ENCODE results near the gene SCAPER. TPM values are rescaled to one million over a fixed set of nuclear protein-coding genes. Genes with fewer than 3 reads are reported as not detected.

The SCAPER gene
- total RNA-seq, 1 donor: 30.5 TPM

DNA sequence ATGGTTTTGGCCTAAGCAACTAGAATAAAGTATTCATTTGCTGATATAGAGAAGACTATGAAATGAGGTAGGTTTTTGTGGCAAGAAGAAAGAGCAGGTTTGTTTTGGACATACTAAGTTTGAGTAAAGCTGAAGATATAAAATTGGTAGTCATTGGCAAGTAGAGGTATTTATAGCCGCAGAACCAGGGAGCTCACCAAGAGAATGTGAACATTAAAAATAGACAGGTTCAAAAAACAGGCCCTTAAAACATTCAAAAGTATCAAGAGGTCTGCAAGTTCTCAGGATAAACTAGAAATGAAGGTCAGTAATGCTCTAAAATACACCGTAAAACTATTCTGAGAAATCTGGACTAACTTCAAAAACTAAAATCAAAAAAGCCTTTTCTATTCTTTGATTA lies 240.7 kb downstream of the SCAPER start:
- no peaks in the 10 kb centered on the region for H3K9me3 ChIP-seq (ENCODE audit: low read depth, low read length)
- no peaks in the 10 kb centered on the region for H3K27me3 ChIP-seq (ENCODE audit: insufficient read depth, low read length)
- no peaks in the 10 kb centered on the region for H3K4me1 ChIP-seq (ENCODE audit: insufficient read depth, low read length)
- H3K4me3 ChIP-seq (ENCODE audit: low read length): no peak overlapping the region

DNA sequence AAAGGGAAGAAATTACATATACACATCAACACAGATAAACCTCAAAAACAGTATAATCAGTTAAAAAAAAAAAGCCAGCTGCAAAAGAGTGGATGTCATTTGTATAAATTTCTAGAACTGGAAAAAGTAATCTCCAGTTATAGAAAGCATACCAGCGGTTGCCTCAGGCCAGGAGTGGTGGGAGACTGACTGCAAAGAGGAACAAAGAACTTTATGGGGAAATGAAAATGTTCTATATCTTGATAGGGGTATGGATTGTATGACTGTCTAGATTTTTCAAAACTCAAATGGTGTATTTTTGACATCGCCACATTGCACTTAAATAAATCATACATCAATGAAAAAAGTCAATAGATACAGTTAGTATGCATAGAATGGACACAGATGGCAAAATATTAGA lies 241.6 kb downstream of the SCAPER start:
- H3K4me1 ChIP-seq (ENCODE audit: insufficient read depth, low read length): no peaks in the 10 kb centered on the region
- H3K27me3 ChIP-seq (ENCODE audit: insufficient read depth, low read length): no peaks in the 10 kb centered on the region
- H3K9me3 ChIP-seq (ENCODE audit: low read depth, low read length): no peaks in the 10 kb centered on the region
- no peak overlapping the region for H3K4me3 ChIP-seq (ENCODE audit: low read length)

DNA sequence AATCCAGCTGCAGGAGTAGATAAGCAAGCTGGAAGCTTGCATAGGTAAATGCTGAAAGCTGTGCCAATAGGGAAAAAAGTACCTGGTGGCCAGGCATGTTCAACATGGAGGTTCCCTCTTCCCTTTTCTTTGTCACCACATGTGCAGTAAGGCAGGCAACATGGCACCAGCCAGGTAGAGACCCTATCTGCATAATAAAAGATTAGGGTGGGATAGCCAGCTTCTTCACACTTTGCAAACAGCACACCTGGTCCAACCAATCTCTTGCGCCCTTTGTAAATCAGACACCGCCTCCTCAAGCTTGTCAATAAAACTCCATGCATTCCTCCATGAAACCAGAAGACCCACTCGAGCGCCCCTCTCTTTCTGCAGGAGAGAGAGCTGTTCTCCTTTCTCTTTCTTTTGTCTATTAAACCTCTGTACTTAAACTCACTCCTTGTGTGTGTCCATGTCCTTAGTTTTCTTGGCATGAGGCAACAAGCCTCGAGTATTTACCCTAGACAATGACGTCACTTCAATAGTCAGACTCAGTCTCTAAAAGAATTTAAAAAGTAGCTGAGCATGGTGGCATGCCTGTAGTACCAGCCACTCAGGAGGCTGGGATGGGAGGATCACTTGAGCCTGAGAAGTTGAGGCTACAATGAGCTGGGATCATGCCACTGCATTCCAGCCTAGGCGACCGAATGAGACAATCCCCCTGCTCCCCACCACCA lies 256.3 kb downstream of the SCAPER start:
- H3K27me3 ChIP-seq (ENCODE audit: insufficient read depth, low read length): no peaks in the 10 kb centered on the region
- no peaks in the 10 kb centered on the region for H3K4me1 ChIP-seq (ENCODE audit: insufficient read depth, low read length)
- H3K9me3 ChIP-seq (ENCODE audit: low read depth, low read length): no peaks in the 10 kb centered on the region
- H3K4me3 ChIP-seq (ENCODE audit: low read length): no peak overlapping the region

DNA sequence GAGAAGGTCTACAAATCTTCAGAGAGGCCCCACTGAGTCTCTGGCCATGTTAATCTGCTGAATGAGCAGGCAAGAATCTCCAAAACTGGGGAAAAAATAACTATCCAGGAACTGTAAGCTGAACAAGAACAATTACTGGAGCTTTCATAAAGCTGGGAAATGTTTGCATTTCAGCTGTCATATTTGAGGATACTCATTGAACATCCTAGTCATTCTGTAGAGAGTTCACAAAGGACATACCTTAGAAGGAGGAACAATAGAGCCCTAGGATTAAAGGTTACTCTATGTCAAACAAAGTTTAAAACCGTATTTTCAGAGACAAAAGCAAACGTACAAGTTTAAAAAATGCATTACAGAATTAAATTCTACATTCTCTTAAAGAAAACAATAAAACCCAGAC lies 257.5 kb downstream of the SCAPER start:
- no peaks in the 10 kb centered on the region for H3K27me3 ChIP-seq (ENCODE audit: insufficient read depth, low read length)
- no peaks in the 10 kb centered on the region for H3K4me1 ChIP-seq (ENCODE audit: insufficient read depth, low read length)
- H3K9me3 ChIP-seq (ENCODE audit: low read depth, low read length): no peaks in the 10 kb centered on the region
- no peak overlapping the region for H3K4me3 ChIP-seq (ENCODE audit: low read length)

DNA sequence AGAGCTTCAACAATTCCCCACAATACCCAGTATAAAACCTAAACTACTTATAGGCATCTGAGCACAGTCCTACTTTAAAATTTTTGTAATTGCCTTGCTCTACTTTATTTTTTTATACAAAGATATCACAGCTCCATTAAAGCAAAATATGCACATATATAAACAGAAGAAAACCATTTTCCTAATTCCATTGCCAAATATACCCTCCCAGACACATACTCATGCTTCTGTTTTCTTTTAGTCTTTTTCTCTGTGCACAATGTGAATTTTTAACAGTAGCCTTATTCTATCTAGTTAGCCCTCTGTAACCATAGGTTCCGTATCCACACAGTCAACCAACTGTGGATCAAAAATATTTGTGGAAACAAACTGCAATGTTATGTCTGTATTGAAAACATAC lies 260.5 kb downstream of the SCAPER start:
- Histone ChIP-seq H3K4me1 (ENCODE audit: insufficient read depth, low read length) (no peaks in the 10 kb centered on the region), H3K27me3 (ENCODE audit: insufficient read depth, low read length) (no peaks in the 10 kb centered on the region), H3K9me3 (ENCODE audit: low read depth, low read length) (no peaks in the 10 kb centered on the region), H3K4me3 (ENCODE audit: low read length) (no peak overlapping the region)

DNA sequence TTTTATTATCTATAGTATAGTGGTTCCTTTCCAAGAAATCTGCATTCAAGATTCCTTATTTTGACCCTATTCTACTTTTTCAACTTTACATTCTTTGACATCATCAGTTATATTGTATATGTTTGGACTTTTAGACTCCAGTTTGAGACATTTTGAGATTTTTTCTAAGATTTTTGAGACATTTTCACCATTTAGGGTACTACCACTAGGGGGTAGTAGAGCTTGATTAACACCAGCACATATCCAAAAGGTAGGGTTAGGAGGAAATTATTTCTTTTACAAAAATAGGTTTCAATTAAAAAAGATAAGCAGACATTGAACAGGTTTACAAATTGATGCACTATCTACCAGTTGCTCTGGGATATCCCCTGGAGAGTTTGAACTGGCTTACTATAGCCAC lies 262.5 kb downstream of the SCAPER start:
- no peaks in the 10 kb centered on the region for H3K4me1 ChIP-seq (ENCODE audit: insufficient read depth, low read length)
- no peaks in the 10 kb centered on the region for H3K9me3 ChIP-seq (ENCODE audit: low read depth, low read length)
- no peaks in the 10 kb centered on the region for H3K27me3 ChIP-seq (ENCODE audit: insufficient read depth, low read length)
- H3K4me3 ChIP-seq (ENCODE audit: low read length): no peak overlapping the region

DNA sequence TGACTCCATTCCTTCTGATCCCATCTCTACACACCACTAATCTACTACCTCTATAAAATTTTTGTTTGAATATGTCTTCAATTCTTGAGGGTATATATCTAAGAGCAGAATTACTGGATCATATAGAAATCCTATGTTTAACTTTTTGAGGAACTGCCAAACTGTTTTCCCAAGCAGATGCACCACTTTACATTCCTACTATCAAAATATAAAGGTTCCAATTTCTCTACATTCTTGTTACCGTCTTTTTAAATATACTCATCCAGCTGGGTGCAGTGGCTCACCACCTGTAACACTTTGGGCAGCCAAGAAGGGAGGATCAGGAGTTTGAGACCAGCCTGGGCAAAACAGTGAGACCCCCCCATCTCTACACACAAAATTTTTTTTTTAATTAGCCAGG lies 268.0 kb downstream of the SCAPER start:
- no peak overlapping the region for H3K4me3 ChIP-seq (ENCODE audit: low read length)
- no peaks in the 10 kb centered on the region for H3K27me3 ChIP-seq (ENCODE audit: insufficient read depth, low read length)
- H3K4me1 ChIP-seq (ENCODE audit: insufficient read depth, low read length): no peaks in the 10 kb centered on the region
- peaks cover 12% of the 10 kb centered on the region for H3K9me3 ChIP-seq (ENCODE audit: low read depth, low read length)

DNA sequence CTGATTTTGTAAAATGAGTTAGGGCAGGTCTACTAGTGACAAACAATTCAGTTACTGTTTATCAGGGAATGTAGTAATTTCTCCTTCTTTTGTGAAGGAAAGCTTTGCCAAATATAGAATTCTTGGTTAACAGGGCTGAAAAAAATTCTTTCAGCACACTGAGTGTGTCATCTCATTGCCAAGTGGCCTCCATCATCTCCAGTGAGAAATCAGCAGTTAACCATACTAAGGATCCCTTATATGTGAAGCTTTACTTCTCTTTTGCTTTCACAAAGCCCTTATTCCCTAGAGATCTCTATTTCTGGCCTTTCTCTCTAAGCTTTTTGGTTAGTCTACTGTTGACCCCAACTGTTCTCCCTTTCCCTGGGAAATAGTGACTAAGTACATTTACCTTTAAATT lies 269.1 kb downstream of the SCAPER start:
- Histone ChIP-seq H3K9me3 (ENCODE audit: low read depth, low read length) (peaks cover 12% of the 10 kb centered on the region), H3K4me3 (ENCODE audit: low read length) (no peak overlapping the region), H3K4me1 (ENCODE audit: insufficient read depth, low read length) (no peaks in the 10 kb centered on the region), H3K27me3 (ENCODE audit: insufficient read depth, low read length) (no peaks in the 10 kb centered on the region)

DNA sequence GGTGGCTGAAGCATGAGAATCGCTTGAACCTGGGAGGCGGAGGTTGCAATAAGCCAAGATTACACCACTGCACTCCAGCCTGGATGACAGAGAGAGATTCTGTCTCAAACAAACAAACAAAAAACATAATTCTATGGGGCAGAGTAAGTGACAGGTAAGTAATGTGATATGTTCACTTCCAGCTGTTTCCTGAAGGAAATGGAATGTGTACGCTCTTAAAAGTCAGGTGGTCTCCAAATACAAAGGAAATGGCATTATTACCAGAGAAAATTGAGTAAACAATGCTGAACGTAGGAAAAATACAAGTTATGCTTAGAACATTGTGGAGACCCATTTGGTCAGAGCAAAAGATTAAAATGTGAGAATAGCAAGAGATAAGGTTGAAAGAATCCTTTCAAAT lies 278.5 kb downstream of the SCAPER start:
- no peaks in the 10 kb centered on the region for H3K9me3 ChIP-seq (ENCODE audit: low read depth, low read length)
- no peaks in the 10 kb centered on the region for H3K4me1 ChIP-seq (ENCODE audit: insufficient read depth, low read length)
- H3K27me3 ChIP-seq (ENCODE audit: insufficient read depth, low read length): no peaks in the 10 kb centered on the region
- H3K4me3 ChIP-seq (ENCODE audit: low read length): no peak overlapping the region

DNA sequence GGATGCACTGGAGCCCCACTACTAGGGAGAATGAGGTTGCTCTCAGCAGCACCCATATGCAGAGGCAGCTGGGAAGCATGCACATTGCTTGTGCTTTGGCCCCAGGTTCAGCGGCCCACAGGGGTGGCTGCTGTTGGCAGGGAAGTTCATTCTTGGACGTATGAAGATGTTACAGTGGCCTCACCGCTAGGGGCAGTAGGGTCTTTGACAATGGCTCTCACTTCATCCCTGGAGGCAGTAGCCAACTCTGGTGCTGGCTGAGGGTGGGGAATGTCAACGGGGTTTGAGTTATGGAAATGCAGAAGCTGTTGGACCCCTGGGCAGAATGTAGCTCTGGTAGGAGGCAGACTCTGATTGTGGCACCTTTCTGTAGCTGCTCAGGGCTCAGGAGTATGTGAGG lies 279.9 kb downstream of the SCAPER start:
- Histone ChIP-seq H3K4me1 (ENCODE audit: insufficient read depth, low read length) (no peaks in the 10 kb centered on the region), H3K9me3 (ENCODE audit: low read depth, low read length) (no peaks in the 10 kb centered on the region), H3K4me3 (ENCODE audit: low read length) (no peak overlapping the region), H3K27me3 (ENCODE audit: insufficient read depth, low read length) (no peaks in the 10 kb centered on the region)

DNA sequence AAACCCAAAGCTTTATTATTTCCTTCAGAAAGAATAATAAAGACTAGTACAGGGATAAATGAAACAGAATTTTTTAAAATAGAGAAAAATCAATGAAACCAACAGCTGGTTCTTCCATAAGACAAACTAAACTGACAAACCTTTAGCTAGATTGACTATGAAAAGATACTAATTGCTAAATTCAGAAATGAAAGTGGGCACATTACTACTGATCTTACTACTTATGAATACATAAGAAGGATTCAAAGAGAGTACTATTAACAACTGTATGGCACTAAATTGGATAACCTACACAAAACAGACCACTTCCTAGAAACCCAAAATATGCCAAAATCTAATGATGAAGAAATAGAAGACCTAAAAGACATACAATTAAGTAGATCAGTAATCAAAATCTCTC lies 290.4 kb downstream of the SCAPER start:
- peaks cover 5% of the 10 kb centered on the region for H3K9me3 ChIP-seq (ENCODE audit: low read depth, low read length)
- no peak overlapping the region for H3K4me3 ChIP-seq (ENCODE audit: low read length)
- no peaks in the 10 kb centered on the region for H3K4me1 ChIP-seq (ENCODE audit: insufficient read depth, low read length)
- no peaks in the 10 kb centered on the region for H3K27me3 ChIP-seq (ENCODE audit: insufficient read depth, low read length)

DNA sequence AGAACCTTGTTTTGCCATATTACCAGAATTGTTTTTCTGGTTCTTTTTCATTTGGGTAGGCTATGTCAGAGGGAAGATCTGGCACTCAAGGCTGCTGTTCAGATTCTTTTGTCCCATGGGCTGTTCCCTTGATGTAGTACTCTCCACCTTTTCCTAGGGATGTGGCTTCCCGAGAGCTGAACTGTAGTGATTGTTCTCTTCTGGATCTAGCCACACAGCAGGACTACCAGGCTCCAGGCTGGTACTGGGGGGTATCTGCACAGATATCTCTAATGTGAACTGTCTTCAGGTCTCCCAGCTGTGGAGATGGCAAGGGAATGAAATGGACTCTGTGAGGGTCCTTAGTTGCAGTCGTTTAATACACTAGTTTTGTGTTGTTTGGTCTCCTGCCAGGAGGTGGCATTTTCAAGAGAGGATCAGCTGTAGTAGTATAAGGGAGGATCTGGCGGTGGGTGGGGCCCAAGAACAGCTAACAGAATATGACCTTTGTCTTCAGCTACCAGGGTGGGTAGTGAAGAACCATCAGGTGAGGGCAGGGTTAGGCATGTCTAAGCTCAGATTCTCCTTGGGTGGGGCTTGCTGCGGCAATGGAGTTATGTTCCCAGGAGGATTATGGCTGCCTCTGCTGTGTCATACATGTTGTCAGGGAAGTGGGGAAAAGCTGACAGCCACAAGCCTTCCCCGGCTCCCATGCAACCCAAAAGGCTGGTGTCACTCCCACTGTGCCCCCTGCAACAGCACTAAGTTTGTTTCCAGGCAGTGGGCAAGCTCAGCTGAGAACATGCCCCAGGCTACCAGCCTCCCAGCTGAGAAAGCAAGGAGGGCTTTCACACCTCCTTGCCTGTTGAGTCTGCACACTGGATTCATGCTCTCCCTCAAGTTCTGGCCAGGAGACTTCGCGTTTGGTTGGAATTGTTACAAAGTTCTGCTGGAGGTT lies 316.1 kb downstream of the SCAPER start:
- Histone ChIP-seq H3K27me3 (ENCODE audit: insufficient read depth, low read length) (no peaks in the 10 kb centered on the region), H3K4me1 (ENCODE audit: insufficient read depth, low read length) (no peaks in the 10 kb centered on the region), H3K9me3 (ENCODE audit: low read depth, low read length) (no peaks in the 10 kb centered on the region), H3K4me3 (ENCODE audit: low read length) (no peak overlapping the region)

DNA sequence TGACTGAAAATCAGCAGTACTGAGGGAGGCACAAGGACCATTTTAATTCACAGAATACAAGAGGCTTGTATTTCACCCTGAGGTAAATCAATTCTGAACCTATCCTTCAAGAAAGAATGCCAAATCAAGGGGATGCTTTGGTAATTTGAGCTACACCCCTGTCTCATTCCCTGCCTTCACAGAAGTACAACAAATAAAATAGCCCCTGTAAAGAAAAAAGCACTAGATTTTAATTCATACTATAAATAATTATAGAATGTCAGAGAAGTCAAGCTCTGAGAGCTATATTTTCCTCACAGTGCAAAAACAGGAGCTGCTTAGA lies 319.6 kb downstream of the SCAPER start:
- H3K27me3 ChIP-seq (ENCODE audit: insufficient read depth, low read length): no peaks in the 10 kb centered on the region
- no peak overlapping the region for H3K4me3 ChIP-seq (ENCODE audit: low read length)
- no peaks in the 10 kb centered on the region for H3K4me1 ChIP-seq (ENCODE audit: insufficient read depth, low read length)
- H3K9me3 ChIP-seq (ENCODE audit: low read depth, low read length): peaks cover 17% of the 10 kb centered on the region

DNA sequence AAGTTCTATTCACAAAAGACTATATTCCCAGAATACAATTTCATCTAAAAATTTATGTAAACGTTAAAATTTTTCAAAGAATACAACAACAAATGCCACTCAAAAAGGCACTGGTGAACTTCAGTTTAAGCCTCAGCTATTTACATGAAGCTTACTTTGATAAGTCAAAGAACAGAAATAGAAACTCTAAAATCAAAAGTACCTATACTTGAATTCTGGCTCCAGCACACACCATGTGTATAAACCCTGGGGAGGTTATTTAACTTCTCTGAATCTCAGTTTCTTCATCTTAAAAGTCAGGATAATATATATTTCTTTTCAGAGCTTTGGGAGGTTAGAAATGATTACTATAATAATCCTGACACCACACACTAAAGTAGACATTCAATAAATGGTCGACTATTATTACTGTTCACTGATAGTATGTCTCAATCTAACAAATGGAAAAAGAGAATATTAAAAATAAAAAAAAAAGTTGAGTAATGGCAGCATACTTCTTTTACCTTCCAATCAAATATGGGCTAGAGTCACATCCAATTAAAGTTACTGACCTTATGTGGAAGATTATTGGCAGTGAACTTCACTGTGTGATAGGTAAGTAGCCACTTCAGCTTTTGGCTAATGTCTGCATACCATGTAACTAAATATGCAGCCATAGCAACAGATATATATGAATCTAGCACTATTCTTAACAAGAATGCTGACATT lies 320.1 kb downstream of the SCAPER start:
- no peak overlapping the region for H3K4me3 ChIP-seq (ENCODE audit: low read length)
- no peaks in the 10 kb centered on the region for H3K4me1 ChIP-seq (ENCODE audit: insufficient read depth, low read length)
- H3K9me3 ChIP-seq (ENCODE audit: low read depth, low read length): peaks cover 17% of the 10 kb centered on the region
- H3K27me3 ChIP-seq (ENCODE audit: insufficient read depth, low read length): no peaks in the 10 kb centered on the region

DNA sequence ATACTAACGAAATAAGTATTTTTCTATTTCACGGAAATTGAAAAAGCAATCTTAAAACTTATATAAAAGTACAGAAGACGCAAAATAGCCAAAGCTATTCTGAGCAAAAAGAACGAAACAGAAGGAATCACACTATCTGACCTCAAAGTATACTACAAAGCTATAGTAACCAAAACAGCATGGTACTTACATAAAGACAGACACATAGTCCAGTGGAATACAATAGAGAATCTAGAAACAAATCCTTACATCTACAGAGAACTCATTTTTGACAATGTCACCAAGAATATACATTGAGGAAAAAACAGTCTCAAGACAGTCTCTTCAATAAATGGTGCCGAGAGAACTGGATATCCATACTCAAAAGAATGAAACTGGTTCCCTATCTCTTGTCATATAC lies 322.6 kb downstream of the SCAPER start:
- no peaks in the 10 kb centered on the region for H3K4me1 ChIP-seq (ENCODE audit: insufficient read depth, low read length)
- H3K27me3 ChIP-seq (ENCODE audit: insufficient read depth, low read length): no peaks in the 10 kb centered on the region
- H3K4me3 ChIP-seq (ENCODE audit: low read length): no peak overlapping the region
- H3K9me3 ChIP-seq (ENCODE audit: low read depth, low read length): peaks cover 17% of the 10 kb centered on the region
